ENCODE results near the gene IFT27.

- TF ChIP-seq CTCF (IDR thresholded peaks at IDR 0.05) (no peak), POLR2A (IDR thresholded peaks at IDR 0.05) (no peak)
Observed at GRCh38 chr22:36775586-36775963, 344 bp downstream of the IFT27 start.

All from uterus (tissue), 2 donors.